ENCODE data around the gene TMEM108.

The TMEM108 gene

DNA sequence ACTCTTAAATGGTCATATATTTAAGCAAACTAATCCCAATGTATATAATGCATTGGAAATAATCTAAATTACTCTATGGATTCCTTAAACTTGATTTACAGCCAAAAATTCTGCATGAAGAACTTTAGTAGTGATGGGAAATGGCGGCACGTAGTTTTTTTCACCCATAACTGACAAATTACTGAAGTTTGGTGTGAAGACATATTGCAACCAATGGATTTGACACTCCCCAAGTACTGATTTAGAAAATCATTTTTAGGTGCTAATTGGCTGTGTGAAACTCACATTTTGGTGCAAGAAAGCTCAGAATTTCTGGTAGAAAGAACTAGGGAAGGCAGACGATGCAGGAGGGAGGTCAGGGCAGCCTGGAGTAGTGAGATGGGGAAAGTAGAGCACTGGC is 19.3 kb upstream of the TMEM108 start:
- DNase-seq (ENCODE audit: extremely low spot score), result no peak
- ChIA-PET POLR2A (no interaction called here), CTCF (no interaction called here)
- TF ChIP-seq SUZ12 (IDR thresholded peaks at IDR 0.05), result no peak
- no peak for TF ChIP-seq NFRKB (IDR thresholded peaks at IDR 0.05)
- no peak for TF ChIP-seq TARDBP (IDR thresholded peaks at IDR 0.05)
- TF ChIP-seq ARNT (IDR thresholded peaks at IDR 0.05), result no peak
- TF ChIP-seq ELF4 (IDR thresholded peaks at IDR 0.05), result no peak
- no peak for TF ChIP-seq FOXA1 (IDR thresholded peaks at IDR 0.05)
- TF ChIP-seq FOXM1 (IDR thresholded peaks at IDR 0.05; ENCODE audit: borderline replicate concordance), result no peak
- TF ChIP-seq, protein P1, sequence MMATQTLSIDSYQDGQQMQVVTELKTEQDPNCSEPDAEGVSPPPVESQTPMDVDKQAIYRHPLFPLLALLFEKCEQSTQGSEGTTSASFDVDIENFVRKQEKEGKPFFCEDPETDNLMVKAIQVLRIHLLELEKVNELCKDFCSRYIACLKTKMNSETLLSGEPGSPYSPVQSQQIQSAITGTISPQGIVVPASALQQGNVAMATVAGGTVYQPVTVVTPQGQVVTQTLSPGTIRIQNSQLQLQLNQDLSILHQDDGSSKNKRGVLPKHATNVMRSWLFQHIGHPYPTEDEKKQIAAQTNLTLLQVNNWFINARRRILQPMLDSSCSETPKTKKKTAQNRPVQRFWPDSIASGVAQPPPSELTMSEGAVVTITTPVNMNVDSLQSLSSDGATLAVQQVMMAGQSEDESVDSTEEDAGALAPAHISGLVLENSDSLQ (IDR thresholded peaks at IDR 0.05), result no peak
- no peak for TF ChIP-seq ZNF384 (IDR thresholded peaks at IDR 0.05)
- no peak for TF ChIP-seq L3MBTL2 (conservative IDR thresholded peaks at IDR 0.05)
- TF ChIP-seq LEF1 (IDR thresholded peaks at IDR 0.05; ENCODE audit: borderline replicate concordance), result no peak
- TF ChIP-seq SP1 (IDR thresholded peaks at IDR 0.05), result no peak

DNA sequence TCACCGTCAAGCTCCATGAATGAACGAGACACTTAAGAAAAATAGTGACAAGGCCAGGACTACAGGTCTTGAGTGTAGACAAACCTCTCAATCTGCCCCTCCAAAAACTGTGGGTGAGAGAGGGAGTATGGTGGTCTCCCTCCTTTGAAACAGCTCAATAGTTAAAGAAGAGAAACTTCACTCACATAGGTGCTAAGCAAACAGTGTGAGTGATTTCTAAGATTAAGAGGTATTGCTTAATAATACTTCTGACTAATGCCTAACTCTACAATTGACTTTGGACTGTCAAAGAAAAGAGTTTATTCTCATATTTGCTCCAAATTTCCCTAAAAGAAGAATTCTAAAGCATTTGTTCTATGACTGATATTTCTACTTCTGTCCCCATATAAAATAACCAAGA is 17.0 kb upstream of the TMEM108 start:
- no peak for TF ChIP-seq SUZ12 (IDR thresholded peaks at IDR 0.05)
- TF ChIP-seq BHLHE40 (IDR thresholded peaks at IDR 0.05; ENCODE audit: borderline replicate concordance), result no peak
- no peak for TF ChIP-seq SP1 (IDR thresholded peaks at IDR 0.05)
- TF ChIP-seq FOXK2 (IDR thresholded peaks at IDR 0.05), result no peak
- TF ChIP-seq ELF4 (IDR thresholded peaks at IDR 0.05), result no peak
- TF ChIP-seq L3MBTL2 (conservative IDR thresholded peaks at IDR 0.05), result no peak
- TF ChIP-seq NFRKB (IDR thresholded peaks at IDR 0.05), result no peak
- TF ChIP-seq FOXA1 (IDR thresholded peaks at IDR 0.05), result no peak
- no peak for TF ChIP-seq LEF1 (IDR thresholded peaks at IDR 0.05; ENCODE audit: borderline replicate concordance)
- no peak for TF ChIP-seq ZNF384 (IDR thresholded peaks at IDR 0.05)
- TF ChIP-seq CTBP1 (IDR thresholded peaks at IDR 0.05; ENCODE audit: borderline replicate concordance), result no peak
- TF ChIP-seq FOXM1 (IDR thresholded peaks at IDR 0.05; ENCODE audit: borderline replicate concordance), result no peak
- TF ChIP-seq ARNT (IDR thresholded peaks at IDR 0.05), result no peak
- no peak for TF ChIP-seq HDGF (IDR thresholded peaks at IDR 0.05; ENCODE audit: borderline replicate concordance)
- TF ChIP-seq, protein P1 (IDR thresholded peaks at IDR 0.05), result no peak
- TF ChIP-seq TARDBP (IDR thresholded peaks at IDR 0.05), result no peak
- ChIA-PET CTCF (no interaction called here), POLR2A (no interaction called here)
- no peak for DNase-seq (ENCODE audit: extremely low spot score)

DNA sequence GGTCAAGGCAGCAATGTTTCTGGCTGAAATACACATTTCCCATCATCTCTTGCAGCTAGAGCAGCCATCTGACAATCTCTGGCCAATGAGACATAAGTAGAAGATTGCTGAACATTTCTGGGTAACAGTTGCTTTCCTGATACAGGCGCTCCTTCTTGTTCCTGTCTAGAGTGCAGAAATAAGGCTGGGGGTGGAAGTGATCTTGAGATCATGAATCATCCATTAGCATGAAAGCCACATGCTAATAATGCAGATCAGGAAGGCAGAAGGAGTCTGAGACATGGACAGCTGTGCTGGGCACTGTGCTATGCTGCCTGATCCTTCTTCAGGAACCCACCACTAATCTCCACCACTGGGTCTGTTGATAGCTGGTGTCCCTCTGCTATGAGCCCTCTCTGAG is 14.8 kb upstream of the TMEM108 start:
- CTCF ChIA-PET, result no interaction called here

GRCh38 chr3:133025546-133025945 is 12.6 kb upstream of the TMEM108 start:
- no peak for DNase-seq (ENCODE audit: extremely low spot score)
- CTCF ChIA-PET, result interaction anchor here (0.7 kb wide), 1 partner anchor 18 kb away, joined by 3 read pairs; no protein-coding TSS in a partner anchor
- POLR2A ChIA-PET, result no interaction called here
- TF ChIP-seq BHLHE40 (IDR thresholded peaks at IDR 0.05; ENCODE audit: borderline replicate concordance) (no peak), ARNT (IDR thresholded peaks at IDR 0.05) (no peak), FOXM1 (IDR thresholded peaks at IDR 0.05; ENCODE audit: borderline replicate concordance) (no peak), L3MBTL2 (conservative IDR thresholded peaks at IDR 0.05) (no peak), HDGF (IDR thresholded peaks at IDR 0.05; ENCODE audit: borderline replicate concordance) (no peak), SUZ12 (IDR thresholded peaks at IDR 0.05) (no peak), NFRKB (IDR thresholded peaks at IDR 0.05) (no peak), SP1 (IDR thresholded peaks at IDR 0.05) (no peak), FOXA1 (IDR thresholded peaks at IDR 0.05) (no peak), ZNF384 (IDR thresholded peaks at IDR 0.05) (no peak), ELF4 (IDR thresholded peaks at IDR 0.05) (no peak), TARDBP (IDR thresholded peaks at IDR 0.05) (no peak), CTBP1 (IDR thresholded peaks at IDR 0.05; ENCODE audit: borderline replicate concordance) (no peak), LEF1 (IDR thresholded peaks at IDR 0.05; ENCODE audit: borderline replicate concordance) (no peak), FOXK2 (IDR thresholded peaks at IDR 0.05) (no peak)
- TF ChIP-seq, protein P1 (IDR thresholded peaks at IDR 0.05), result no peak

More for the DNA sequence above, 14.8 kb upstream of the TMEM108 start:
- TF ChIP-seq LEF1 (IDR thresholded peaks at IDR 0.05; ENCODE audit: borderline replicate concordance), result no peak
- TF ChIP-seq ELF4 (IDR thresholded peaks at IDR 0.05), result no peak
- no peak for TF ChIP-seq FOXA1 (IDR thresholded peaks at IDR 0.05)
- DNase-seq (ENCODE audit: extremely low spot score), result no peak
- POLR2A ChIA-PET, result no interaction called here

GRCh38 chr3:133032301-133032700 is 5.9 kb upstream of the TMEM108 start:
- POLR2A ChIA-PET, result no interaction called here
- TF ChIP-seq FOXK2 (IDR thresholded peaks at IDR 0.05) (no peak), BHLHE40 (IDR thresholded peaks at IDR 0.05; ENCODE audit: borderline replicate concordance) (no peak), CTBP1 (IDR thresholded peaks at IDR 0.05; ENCODE audit: borderline replicate concordance) (no peak), SP1 (IDR thresholded peaks at IDR 0.05) (no peak), SUZ12 (IDR thresholded peaks at IDR 0.05) (no peak), NFRKB (IDR thresholded peaks at IDR 0.05) (no peak)
- DNase-seq (ENCODE audit: extremely low spot score), result no peak
- CTCF ChIA-PET, result interaction anchor here (1.4 kb wide), 1 partner anchor 9 kb away, joined by 4 read pairs; no protein-coding TSS in a partner anchor

- CTCF ChIA-PET, result no interaction called here
- TF ChIP-seq NFRKB (IDR thresholded peaks at IDR 0.05) (no peak), SUZ12 (IDR thresholded peaks at IDR 0.05) (no peak), ARNT (IDR thresholded peaks at IDR 0.05) (no peak), LEF1 (IDR thresholded peaks at IDR 0.05; ENCODE audit: borderline replicate concordance) (no peak)
- TF ChIP-seq, protein P1 (IDR thresholded peaks at IDR 0.05), result no peak
- DNase-seq (ENCODE audit: extremely low spot score), result no peak
- POLR2A ChIA-PET, result no interaction called here
Measured at GRCh38 chr3:133037436-133037835, 755 bp upstream of the TMEM108 start.
